Psoas muscle (tissue), 8 donors: ENCODE measurements around the gene CHAF1A. TPM values are rescaled to one million over a fixed set of nuclear protein-coding genes. Genes with fewer than 3 reads are reported as not detected.

ENCODE experiments used
- ATAC-seq, 4 donors: fragments of 200-7000 bp; cut with Tn5 transposase; one replicate each; pipeline ENCODE4 v1.9.1; 2020; ENCODE audit warnings: moderate library complexity in 3 of 4, mild to moderate bottlenecking in 2 of 4
- DNase-seq, 2 donors: peaks; one replicate each; pipeline ENCODE4 v3.0.0-alpha.2; 2020
- H3K27ac ChIP-seq: fragments of 200-600 bp; one replicate; pipeline ENCODE4 v1.8.0; 2022
- H3K27me3 ChIP-seq, 3 donors: fragments of 200-600 bp in 1 of 3; one replicate each; pipeline versions ENCODE4 v1.6.1 to v1.8.0; 2013 to 2022; ENCODE audit warnings: low read length in 2 of 3, mild to moderate bottlenecking in 2 of 3, moderate library complexity in 1 of 3; ENCODE audit not compliant: insufficient read depth in 3 of 3
- H3K36me3 ChIP-seq, 2 donors: fragments of 200-600 bp in 1 of 2; one replicate each; pipeline versions ENCODE4 v1.6.1 to v1.8.0; 2013 to 2022; ENCODE audit warnings: low read depth in 1 of 2, mild to moderate bottlenecking in 1 of 2, moderate library complexity in 1 of 2; ENCODE audit not compliant: insufficient read depth in 1 of 2
- H3K4me1 ChIP-seq: fragments of 200-600 bp; one replicate; pipeline ENCODE4 v1.8.0; 2022
- H3K4me3 ChIP-seq: fragments of 200-600 bp; one replicate; pipeline ENCODE4 v1.8.0; 2022; ENCODE audit warnings: mild to moderate bottlenecking
- H3K9me3 ChIP-seq: fragments of 200-600 bp; one replicate; pipeline ENCODE4 v1.8.0; 2022
- CTCF ChIP-seq: fragments of 200-600 bp; IDR thresholded peaks from one replicate; pipeline ENCODE4 v1.8.0; 2022; ENCODE audit warnings: antibody characterized with exemption
- WGBS, 3 donors: extraction: QIAGEN DNeasy Blood & Tissue Kit; methylation state at CpG; one replicate each; pipeline versions ENCODE4 v1.1.6 to v1.1.7; 2013; 5-methylcytosine and 5-hydroxymethylcytosine counted together
- intact Hi-C, 2 donors: fragments of 100-400 bp; cut with DNase I; formaldehyde crosslinking; loops; one replicate each; pipeline versions ENCODE4 v1.11.0 to v1.14.2; 2022
- polyA plus RNA-seq, 3 donors: library from polyadenylated mRNA; stranded (reverse); fragments of 200-250 nt; gene quantifications; one replicate each; pipeline ENCODE4 v1.2.3, GENCODE V29; 2013
- total RNA-seq, 4 donors: library from RNA; stranded (reverse); fragmentation: NEBNext Ultra II Directional in 2 of 4; extraction: Animal tissue kit (Norgen Biotek cat#: 25700) in 2 of 4; gene quantifications; one replicate each; pipeline versions ENCODE4 v1.2.1 to v1.2.4, GENCODE V29; 2021 to 2023
- donor health status: healthy with polysubstance abuse.
- donor health status: DM: no; HTN: no; CAD: no; lungs with moderate emphysema.
- donor health status: Bipolar disorder and iron deficiency.
- donor health status: healthy.
- donor health status: DM: yes; HTN: yes; CAD: no.
- donor health status: DM: no; HTN: no; CAD: no.
- donor health status: DM: no; HTN: no; CAD: no.
- donor health status: DM: yes; HTN: yes; CAD: no.

The CHAF1A gene
- total and polyA plus RNA-seq, 7 donors: 5.6 to 12.8 (median 7.5) TPM

- WGBS, 3 donors: 91 to 92% (median 92%) methylated on average over 15 of the region's 15 CpGs
- TF ChIP-seq CTCF: no peak
- Histone ChIP-seq H3K9me3 (no peaks in the 10 kb centered on the region), H3K36me3 (peaks cover 2 to 49% of the 10 kb centered on the region in 2 donors), H3K4me1 (peaks cover 7% of the 10 kb centered on the region), H3K27me3 (no peaks in the 10 kb centered on the region), H3K27ac (no peak overlapping the region), H3K4me3 (no peak overlapping the region)
- no peak for DNase-seq
- ATAC-seq: no peak
- intact Hi-C loops: no loop called here
Observed at GRCh38 chr19:4443188-4443587, 40.7 kb downstream of the CHAF1A start.

- no peak for TF ChIP-seq CTCF
- Histone ChIP-seq H3K9me3 (no peaks in the 10 kb centered on the region), H3K27ac (no peak overlapping the region), H3K27me3 (no peaks in the 10 kb centered on the region), H3K4me1 (peaks cover 15% of the 10 kb centered on the region), H3K36me3 (peaks cover 2 to 59% of the 10 kb centered on the region in 2 donors), H3K4me3 (no peak overlapping the region)
- intact Hi-C loops: no loop called here
- ATAC-seq (no peak), DNase-seq (no peak)
- WGBS, 3 donors: 77 to 81% (median 79%) methylated on average over 20 of the region's 20 CpGs
Observed at GRCh38 chr19:4443966-4444764, 41.7 kb downstream of the CHAF1A start.

GRCh38 chr19:4444765-4445741 is 42.6 kb downstream of the CHAF1A start:
- Histone ChIP-seq H3K4me3 (no peak overlapping the region), H3K27me3 (no peaks in the 10 kb centered on the region), H3K9me3 (no peaks in the 10 kb centered on the region), H3K27ac (peak overlapping the region; percentile 36), H3K4me1 (peaks cover 15% of the 10 kb centered on the region), H3K36me3 (peaks cover 2 to 64% of the 10 kb centered on the region in 2 donors)
- ATAC-seq (no peak), DNase-seq (peak in 1 of 2 donors; percentile 30)
- no peak for TF ChIP-seq CTCF
- intact Hi-C loops: no loop called here
- WGBS, 3 donors: 56 to 68% (median 60%) methylated on average over 36 of the region's 36 CpGs

- 89 to 91% (median 91%) methylated on average over 58 of the region's 58 CpGs for WGBS, 3 donors
- peaks cover 15% of the 10 kb centered on the region for H3K4me1 ChIP-seq
- no peak overlapping the region for H3K27ac ChIP-seq
- intact Hi-C loops: no loop called here
- no peaks in the 10 kb centered on the region for H3K9me3 ChIP-seq
- H3K4me3 ChIP-seq: no peak overlapping the region
- TF ChIP-seq CTCF: no peak
- peaks cover 2 to 73% of the 10 kb centered on the region in 2 donors for H3K36me3 ChIP-seq
- DNase-seq (peak in 1 of 2 donors; percentile 21), ATAC-seq (no peak)
- no peaks in the 10 kb centered on the region for H3K27me3 ChIP-seq
Observed at GRCh38 chr19:4445963-4446703, 43.7 kb downstream of the CHAF1A start.
